Mesenchymal stem cell (in vitro differentiated cells and primary cell): ENCODE data around the gene MACO1.
A peak's percentile ranks its signal among the peaks of the same experiment; 100 is the strongest.

Experiments used
- DNase-seq: peaks from one replicate; pipeline ENCODE4 v3.0.0-alpha.2; 2013
- H2AFZ ChIP-seq: one replicate; pipeline ENCODE4 v1.6.1; 2013; ENCODE audit warnings: low read depth, mild to moderate bottlenecking, control low read depth, inconsistent platforms, low read length, moderate library complexity
- H2AK5ac ChIP-seq: 2 replicates; pipeline ENCODE4 v1.6.1; 2013; ENCODE audit warnings: low read length, moderate library complexity, mild to moderate bottlenecking, inconsistent platforms; ENCODE audit not compliant: severe bottlenecking
- H2BK120ac ChIP-seq: one replicate; pipeline ENCODE4 v1.6.1; 2013; ENCODE audit warnings: low read depth, mild to moderate bottlenecking, inconsistent platforms, low read length, moderate library complexity
- H2BK12ac ChIP-seq, 2 experiments: one replicate each; pipeline ENCODE4 v1.6.1; 2013; ENCODE audit warnings: inconsistent platforms in 2 of 2, low read length in 2 of 2, mild to moderate bottlenecking in 2 of 2, moderate library complexity in 2 of 2, control low read depth in 1 of 2
- H2BK15ac ChIP-seq: one replicate; pipeline ENCODE4 v1.6.1; 2013; ENCODE audit warnings: mild to moderate bottlenecking, low read depth, inconsistent platforms; ENCODE audit not compliant: poor library complexity, severe bottlenecking
- H2BK5ac ChIP-seq: 2 replicates; pipeline ENCODE4 v1.6.1; 2013; ENCODE audit warnings: low read depth, mild to moderate bottlenecking, low read length, control low read depth, inconsistent platforms; ENCODE audit not compliant: poor library complexity, severe bottlenecking
- H3K14ac ChIP-seq, 2 experiments: one replicate each; pipeline ENCODE4 v1.6.1; 2013; ENCODE audit warnings: inconsistent platforms in 2 of 2, low read length in 2 of 2, control low read depth in 1 of 2, mild to moderate bottlenecking in 1 of 2, moderate library complexity in 1 of 2
- H3K18ac ChIP-seq, 2 experiments: one replicate each; pipeline ENCODE4 v1.6.1; 2013; ENCODE audit warnings: inconsistent platforms in 2 of 2, low read length in 2 of 2, control low read depth in 1 of 2, low read depth in 1 of 2, mild to moderate bottlenecking in 1 of 2
- H3K23ac ChIP-seq, 2 experiments: one replicate each; pipeline ENCODE4 v1.6.1; 2013; ENCODE audit warnings: inconsistent platforms in 2 of 2, low read length in 2 of 2, mild to moderate bottlenecking in 2 of 2, moderate library complexity in 2 of 2, control low read depth in 1 of 2
- H3K27ac ChIP-seq: 2 replicates; pipeline ENCODE4 v1.5.1; 2013; ENCODE audit warnings: mild to moderate bottlenecking, moderate library complexity, low read length, control low read depth, inconsistent platforms; ENCODE audit not compliant: poor library complexity, severe bottlenecking
- H3K27me3 ChIP-seq, 2 experiments: 2 replicates each; pipeline versions ENCODE4 v1.6.1 to v1.7.0; 2013; ENCODE audit warnings: low read length in 2 of 2, mild to moderate bottlenecking in 2 of 2, moderate library complexity in 2 of 2, control low read depth in 1 of 2, inconsistent platforms in 1 of 2; ENCODE audit not compliant: control insufficient read depth in 1 of 2, insufficient read depth in 1 of 2
- H3K36me3 ChIP-seq, 2 experiments: 2 replicates each; pipeline versions ENCODE4 v1.6.1 to v1.7.0; 2013; ENCODE audit warnings: low read length in 2 of 2, control low read depth in 1 of 2, inconsistent platforms in 1 of 2, low read depth in 1 of 2, mild to moderate bottlenecking in 1 of 2; ENCODE audit not compliant: insufficient read depth in 2 of 2, control insufficient read depth in 1 of 2
- H3K4ac ChIP-seq, 2 experiments: one replicate each; pipeline ENCODE4 v1.6.1; 2013; ENCODE audit warnings: inconsistent platforms in 2 of 2, low read length in 2 of 2, mild to moderate bottlenecking in 2 of 2, moderate library complexity in 2 of 2, control low read depth in 1 of 2, low read depth in 1 of 2
- H3K4me1 ChIP-seq: 2 replicates; pipeline ENCODE4 v1.6.1; 2013; ENCODE audit warnings: low read depth, low read length, control low read depth; ENCODE audit not compliant: control insufficient read depth, insufficient read depth
- H3K4me2 ChIP-seq: 2 replicates; pipeline ENCODE4 v1.6.1; 2013; ENCODE audit warnings: low read length, mild to moderate bottlenecking, inconsistent platforms; ENCODE audit not compliant: poor library complexity, severe bottlenecking
- H3K4me3 ChIP-seq, 2 experiments: 2 replicates each; pipeline versions ENCODE4 v1.5.1 to v1.7.0; 2013; ENCODE audit warnings: low read length in 2 of 2, mild to moderate bottlenecking in 2 of 2, control low read depth in 1 of 2, low read depth in 1 of 2; ENCODE audit not compliant: insufficient read depth in 1 of 2
- H3K79me1 ChIP-seq: replicated peaks from 2 replicates; pipeline ENCODE4 v1.6.1; 2013; ENCODE audit warnings: mild to moderate bottlenecking, control low read depth, low read length, inconsistent platforms; ENCODE audit not compliant: poor library complexity, severe bottlenecking
- H3K9ac ChIP-seq: 2 replicates; pipeline ENCODE4 v1.7.0; 2013; ENCODE audit warnings: mild to moderate bottlenecking, low read length, moderate library complexity
- H3K9me3 ChIP-seq: 2 replicates; pipeline ENCODE4 v1.7.0; 2013; ENCODE audit warnings: mild to moderate bottlenecking, low read length; ENCODE audit not compliant: control insufficient read depth
- H4K8ac ChIP-seq: one replicate; pipeline ENCODE4 v1.6.1; 2013; ENCODE audit warnings: inconsistent platforms, mild to moderate bottlenecking, low read length, moderate library complexity
- H4K91ac ChIP-seq: one replicate; pipeline ENCODE4 v1.6.1; 2013; ENCODE audit warnings: mild to moderate bottlenecking, low read length, inconsistent platforms
- WGBS: methylation state at CpG from one replicate; pipeline ENCODE4 v1.1.7; 2013; ENCODE audit warnings: mixed read lengths; 5-methylcytosine and 5-hydroxymethylcytosine counted together

The MACO1 gene

GRCh38 chr1:25430967-25431881 is 527 bp downstream of the MACO1 start:
- peak overlapping the region; percentile 84 for H2AFZ ChIP-seq
- DNase-seq: no peak
- H2BK15ac ChIP-seq: no peak overlapping the region
- H3K4me1 ChIP-seq: peaks cover 2% of the 10 kb centered on the region
- no peaks in the 10 kb centered on the region for H3K9me3 ChIP-seq
- H3K79me1 ChIP-seq: peaks cover 8% of the 10 kb centered on the region
- no peaks in the 10 kb centered on the region for H3K36me3 ChIP-seq
- peak overlapping the region in 1 of 2 experiments; percentile 90 for H3K14ac ChIP-seq
- peak overlapping the region; percentile 89 to 95 for H3K4me3 ChIP-seq
- no peak overlapping the region for H2BK5ac ChIP-seq
- H3K9ac ChIP-seq: peak overlapping the region; percentile 84
- H3K27me3 ChIP-seq: no peaks in the 10 kb centered on the region
- peak overlapping the region; percentile 89 for H2BK120ac ChIP-seq
- peak overlapping the region; percentile 85 for H4K8ac ChIP-seq
- under 1% methylated on average over 36 of the region's 89 CpGs for WGBS
- no peak overlapping the region for H3K27ac ChIP-seq
- no peak overlapping the region for H2AK5ac ChIP-seq
- H3K4ac ChIP-seq: peak overlapping the region in 1 of 2 experiments; percentile 95
- peak overlapping the region; percentile 75 for H3K4me2 ChIP-seq
- peak overlapping the region; percentile 61 to 96 for H3K18ac ChIP-seq
- peak overlapping the region; percentile 80 for H4K91ac ChIP-seq
- peak overlapping the region in 1 of 2 experiments; percentile 91 for H3K23ac ChIP-seq
- peak overlapping the region in 1 of 2 experiments; percentile 48 for H2BK12ac ChIP-seq

- H3K18ac ChIP-seq: no peak overlapping the region
- H3K4me3 ChIP-seq: peak overlapping the region in 1 of 2 experiments; percentile 89
- H3K9ac ChIP-seq: peak overlapping the region; percentile 84
- no peak overlapping the region for H3K4ac ChIP-seq
- H2BK12ac ChIP-seq: no peak overlapping the region
- no peak overlapping the region for H3K23ac ChIP-seq
- no peak overlapping the region for H2BK5ac ChIP-seq
- H2AK5ac ChIP-seq: no peak overlapping the region
- H4K8ac ChIP-seq: no peak overlapping the region
- peak; percentile 40 for DNase-seq
- no peaks in the 10 kb centered on the region for H3K27me3 ChIP-seq
- no peaks in the 10 kb centered on the region for H3K36me3 ChIP-seq
- H3K4me2 ChIP-seq: peak overlapping the region; percentile 75
- H2AFZ ChIP-seq: no peak overlapping the region
- no peak overlapping the region for H2BK120ac ChIP-seq
- peaks cover 10% of the 10 kb centered on the region for H3K79me1 ChIP-seq
- peaks cover 2% of the 10 kb centered on the region for H3K4me1 ChIP-seq
- no peak overlapping the region for H3K14ac ChIP-seq
- no peak overlapping the region for H4K91ac ChIP-seq
- no peaks in the 10 kb centered on the region for H3K9me3 ChIP-seq
- WGBS: 15% methylated on average over 4 of the region's 6 CpGs
- H2BK15ac ChIP-seq: no peak overlapping the region
- no peak overlapping the region for H3K27ac ChIP-seq
Measured at GRCh38 chr1:25431955-25432719, 1.4 kb downstream of the MACO1 start.

- Histone ChIP-seq H2BK15ac (no peak overlapping the region), H4K91ac (no peak overlapping the region), H3K9me3 (no peaks in the 10 kb centered on the region), H2BK120ac (no peak overlapping the region), H3K18ac (no peak overlapping the region), H3K23ac (no peak overlapping the region), H3K36me3 (no peaks in the 10 kb centered on the region), H3K4me2 (no peak overlapping the region), H3K14ac (no peak overlapping the region), H3K27me3 (no peaks in the 10 kb centered on the region), H2AFZ (no peak overlapping the region), H3K4ac (no peak overlapping the region), H3K4me1 (peaks cover 4% of the 10 kb centered on the region), H2BK12ac (no peak overlapping the region), H2AK5ac (no peak overlapping the region), H3K4me3 (peak overlapping the region in 1 of 2 experiments; percentile 89), H2BK5ac (no peak overlapping the region), H3K9ac (peak overlapping the region; percentile 84), H3K79me1 (peaks cover 13% of the 10 kb centered on the region), H3K27ac (no peak overlapping the region), H4K8ac (no peak overlapping the region)
- DNase-seq: no peak
- WGBS: 100% methylated on average over 3 of the region's 6 CpGs
Measured at GRCh38 chr1:25432749-25433388, 2.2 kb downstream of the MACO1 start.
